AML-193 (cell line): ENCODE data around the gene RPGRIP1L.

Experiments used
- DNase-seq, 2 experiments: peaks; one replicate each; lab custom pipeline; 2025; lab: John Stamatoyannopoulos, UW

Gene RPGRIP1L

DNA sequence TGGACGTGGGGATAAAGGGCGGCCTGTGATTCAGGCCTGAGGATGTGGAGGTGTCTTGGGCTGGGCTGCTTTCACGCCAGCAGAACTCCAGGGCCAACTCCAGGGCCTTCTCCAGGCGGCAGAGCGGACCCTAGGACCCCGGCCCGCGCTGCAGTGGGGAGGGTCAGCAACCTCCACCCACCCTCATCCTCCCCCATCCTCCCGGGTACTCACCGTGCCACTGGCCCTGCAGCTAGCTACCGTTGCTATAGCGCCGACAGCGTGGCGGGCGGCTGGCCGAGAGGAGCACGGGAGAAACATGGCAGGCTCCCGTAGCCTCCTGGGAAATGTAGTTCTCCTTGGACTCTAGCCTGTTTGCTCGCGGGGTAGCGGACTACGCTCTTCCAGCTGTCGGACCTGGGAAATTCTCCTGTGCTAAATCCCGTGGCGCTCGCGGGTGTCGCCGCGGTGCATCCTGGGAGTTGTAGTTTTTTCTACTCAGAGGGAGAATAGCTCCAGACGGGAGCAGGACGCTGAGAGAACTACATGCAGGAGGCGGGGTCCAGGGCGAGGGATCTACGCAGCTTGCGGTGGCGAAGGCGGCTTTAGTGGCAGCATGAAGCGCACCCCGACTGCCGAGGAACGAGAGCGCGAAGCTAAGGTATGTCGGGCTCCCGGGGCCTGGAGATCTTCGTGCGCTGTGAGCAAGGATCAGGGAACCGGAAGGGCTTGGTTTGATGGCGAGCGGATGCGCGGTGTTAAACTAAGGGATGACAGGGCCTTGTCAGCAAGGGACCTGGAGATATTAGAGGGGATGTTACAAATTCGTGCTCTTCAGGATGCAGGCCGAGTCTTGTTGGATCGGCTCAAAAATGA, at the start of gene RPGRIP1L, which contains the start of gene FTO:
Gene RPGRIP1L (minus strand): TSS at position 270 of the 855 bp plus-strand sequence. CDS start 3,136 bp downstream, outside the sequence.
Gene FTO (plus strand): TSS at position 567 of the 855 bp plus-strand sequence.
- DNase-seq, result peak; percentile 97 to 98

GRCh38 chr16:53753431-53753830, 49.8 kb upstream of the RPGRIP1L start:
- DNase-seq, result no peak

- DNase-seq, result no peak
Measured at GRCh38 chr16:53752560-53752959, 48.9 kb upstream of the RPGRIP1L start.

GRCh38 chr16:53745753-53746266, 42.2 kb upstream of the RPGRIP1L start:
- no peak for DNase-seq

- no peak for DNase-seq
Measured at GRCh38 chr16:53745086-53745485, 41.4 kb upstream of the RPGRIP1L start.

- no peak for DNase-seq
Measured at GRCh38 chr16:53744449-53744848, 40.8 kb upstream of the RPGRIP1L start.

GRCh38 chr16:53743149-53743566, 39.5 kb upstream of the RPGRIP1L start:
- peak; percentile 12 to 14 for DNase-seq

DNA sequence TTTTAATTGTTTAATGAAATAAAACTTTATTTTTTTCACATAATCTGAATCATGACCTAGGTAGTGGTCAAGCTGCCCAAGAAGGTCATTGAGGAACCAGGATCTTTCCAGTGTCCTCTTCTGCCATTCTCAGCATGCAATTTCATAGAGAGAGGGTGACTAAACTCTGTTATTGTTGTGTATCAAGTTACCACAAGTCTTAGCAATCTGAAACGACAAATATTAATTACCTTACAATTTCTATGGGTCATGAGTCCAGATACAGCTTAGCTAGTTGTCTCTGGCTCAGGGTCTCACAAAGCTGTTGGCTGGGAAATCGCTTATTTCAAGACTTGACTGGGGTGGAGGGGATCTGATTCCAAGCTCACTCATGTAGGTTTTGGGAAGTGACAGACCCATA, 37.9 kb upstream of the RPGRIP1L start:
- DNase-seq, result no peak

GRCh38 chr16:53740933-53741531, 37.4 kb upstream of the RPGRIP1L start:
- DNase-seq, result no peak

- DNase-seq, result no peak
Measured at GRCh38 chr16:53740476-53740875, 36.8 kb upstream of the RPGRIP1L start.

GRCh38 chr16:53737552-53737951, 33.9 kb upstream of the RPGRIP1L start:
- DNase-seq, result no peak

GRCh38 chr16:53736297-53736696, 32.6 kb upstream of the RPGRIP1L start:
- no peak for DNase-seq

GRCh38 chr16:53734908-53735307, 31.2 kb upstream of the RPGRIP1L start:
- DNase-seq, result no peak

- DNase-seq, result no peak
Measured at GRCh38 chr16:53732296-53732929, 28.8 kb upstream of the RPGRIP1L start.

- DNase-seq, result no peak
Measured at GRCh38 chr16:53730693-53731092, 27.0 kb upstream of the RPGRIP1L start.

- no peak for DNase-seq
Measured at GRCh38 chr16:53726625-53727024, 23.0 kb upstream of the RPGRIP1L start.

DNA sequence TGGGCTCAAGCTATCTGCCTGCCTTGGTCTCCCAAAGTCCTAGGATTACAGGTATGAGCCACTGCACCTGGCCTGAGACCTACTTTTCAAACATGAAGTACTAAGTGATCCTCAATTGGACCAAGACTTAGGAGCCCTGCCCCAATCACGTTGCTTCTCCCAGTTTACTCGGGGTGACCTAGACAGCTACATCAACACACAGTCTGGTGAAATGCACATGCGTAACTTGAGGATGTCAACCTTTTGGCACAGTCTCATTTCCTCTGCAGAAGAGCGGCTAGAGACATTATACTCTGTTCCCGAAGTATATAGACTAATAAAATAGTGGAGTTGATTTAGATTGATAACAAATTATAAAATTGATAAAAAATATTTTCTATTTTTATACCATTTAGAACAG, 17.4 kb upstream of the RPGRIP1L start:
- no peak for DNase-seq

- no peak for DNase-seq
Measured at GRCh38 chr16:53717577-53717976, 13.9 kb upstream of the RPGRIP1L start.

GRCh38 chr16:53715023-53715384, 11.3 kb upstream of the RPGRIP1L start:
- no peak for DNase-seq

GRCh38 chr16:53714205-53715022, 10.8 kb upstream of the RPGRIP1L start:
- DNase-seq, result no peak

DNA sequence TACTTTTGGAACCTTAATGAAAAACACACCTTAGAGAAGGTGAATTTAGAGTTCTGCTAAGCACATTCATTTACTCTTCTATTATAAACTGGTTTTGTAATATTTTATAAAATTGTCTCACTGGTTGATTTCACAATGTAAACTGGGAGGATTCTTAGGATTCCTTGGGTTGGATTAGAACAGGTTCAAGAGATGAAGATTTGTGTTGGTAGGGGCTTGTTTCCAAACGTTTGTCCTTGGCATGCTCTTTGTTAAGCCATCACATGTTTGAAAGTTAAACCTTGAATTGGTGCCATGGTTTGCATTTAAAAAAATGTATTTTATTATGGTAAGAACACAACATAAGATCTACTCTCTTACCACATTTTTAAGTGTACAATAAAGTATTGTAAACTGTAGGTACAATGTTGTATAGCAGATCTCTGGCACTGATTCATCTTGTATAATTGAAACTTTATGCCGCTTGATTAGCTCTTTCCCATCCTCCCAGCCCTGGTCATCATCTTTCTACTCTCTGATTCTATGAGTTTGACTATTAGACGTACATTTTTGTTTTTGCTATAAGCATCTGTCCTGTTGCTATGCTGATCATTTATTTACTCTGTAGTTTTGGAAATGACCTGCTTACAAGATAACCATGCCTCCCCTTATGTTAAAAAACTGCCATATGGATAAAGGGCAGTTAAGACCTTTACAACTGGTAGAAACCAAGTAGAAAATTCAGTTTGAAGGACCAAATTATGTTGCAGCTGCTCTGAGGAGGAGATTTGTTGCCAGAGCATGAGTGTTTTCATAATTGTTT, 9.9 kb upstream of the RPGRIP1L start:
- DNase-seq, result no peak
